GM19351 (cell line): ENCODE results near the gene TSPAN14.
A peak's percentile ranks its signal among the peaks of the same experiment; 100 is the strongest.

ENCODE experiments used
- ATAC-seq: cut with Tn5 transposase; IDR thresholded peaks from one replicate; pipeline ENCODE4 v1.9.1; 2021; ENCODE audit warnings: mild to moderate bottlenecking, moderate library complexity; ENCODE audit not compliant: unreplicated experiment

The TSPAN14 gene

GRCh38 chr10:80502621-80503583, 48.8 kb downstream of the TSPAN14 start:
- no peak for ATAC-seq

DNA sequence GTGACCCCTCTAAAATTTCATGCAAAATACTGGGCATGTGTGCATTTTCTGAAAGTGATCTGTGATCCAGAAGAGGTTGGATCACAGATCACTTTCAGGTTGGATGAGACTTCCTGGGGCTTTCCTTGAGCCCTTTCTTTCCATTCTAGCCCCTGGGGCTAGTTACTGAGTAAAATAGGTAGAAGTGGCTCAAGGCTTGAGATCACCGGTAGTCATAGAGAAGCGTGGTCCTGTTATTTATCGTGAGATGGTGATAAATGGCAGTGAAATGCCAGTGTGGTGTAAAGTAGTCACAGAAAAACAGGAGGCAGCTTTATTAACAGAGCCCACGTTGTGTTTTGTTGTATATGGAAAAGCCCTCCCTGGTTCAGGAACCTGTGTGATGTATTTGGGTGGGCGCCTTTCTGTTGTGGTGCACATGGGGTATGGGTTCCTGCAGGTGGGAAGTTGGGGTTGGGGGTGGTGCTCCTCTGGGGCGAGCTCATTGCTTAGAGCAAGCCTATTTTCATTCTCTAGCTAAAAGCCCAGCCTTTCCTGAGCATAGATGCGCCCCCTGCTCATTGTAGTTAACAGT, 49.6 kb downstream of the TSPAN14 start:
- no peak for ATAC-seq

DNA sequence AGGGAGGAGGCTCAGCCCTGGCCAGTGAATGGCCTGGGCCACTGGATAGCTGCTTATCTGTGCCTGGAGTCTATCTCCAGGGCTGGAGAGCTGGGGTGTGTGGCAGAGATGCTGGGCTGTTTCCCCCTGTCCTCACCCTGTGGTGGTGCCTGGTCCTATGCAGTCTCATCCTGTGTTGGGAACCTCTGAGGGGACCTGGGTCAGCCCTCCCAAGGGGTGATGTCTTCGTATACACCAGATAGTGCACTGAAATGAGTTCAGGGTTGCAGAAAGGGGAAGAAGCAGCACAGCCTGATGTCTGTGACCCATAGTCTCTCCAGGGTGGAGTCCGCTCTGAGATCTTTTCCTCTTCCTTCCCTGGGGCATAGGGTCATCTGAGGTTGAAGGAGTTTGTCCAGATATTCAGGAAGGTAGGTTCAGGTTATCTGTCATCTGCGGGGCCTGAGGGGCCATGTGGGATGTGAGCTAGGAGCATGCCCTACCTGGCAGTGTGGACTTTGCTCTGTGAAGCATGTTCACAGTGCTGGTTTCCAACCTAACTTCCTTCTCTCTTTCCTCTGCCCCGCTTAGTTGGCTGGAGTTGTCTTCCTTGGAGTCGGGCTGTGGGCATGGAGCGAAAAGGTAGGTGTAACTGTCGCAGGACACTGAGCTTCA, 50.2 kb downstream of the TSPAN14 start:
- no peak for ATAC-seq

- ATAC-seq, result no peak
Measured at GRCh38 chr10:80504897-80505465, 50.9 kb downstream of the TSPAN14 start.

DNA sequence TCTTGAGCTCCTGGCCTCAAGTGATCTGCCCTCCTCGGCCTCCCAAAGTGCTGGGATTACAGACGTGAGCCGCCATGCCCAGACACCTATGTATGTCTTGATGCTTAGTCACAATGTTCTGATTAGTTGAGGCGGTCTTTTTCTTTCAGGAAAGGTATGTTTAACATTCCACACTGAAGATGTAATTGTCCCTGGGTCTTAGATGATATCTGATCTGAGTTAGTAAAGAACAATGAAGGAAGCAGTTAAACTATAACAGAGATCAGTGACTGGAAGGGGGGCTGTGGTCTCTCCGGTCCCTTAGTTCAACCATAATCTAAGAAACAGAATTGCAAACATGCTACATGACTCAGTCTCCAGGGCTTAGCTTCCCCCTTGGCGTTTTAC, 52.1 kb downstream of the TSPAN14 start:
- ATAC-seq, result no peak

DNA sequence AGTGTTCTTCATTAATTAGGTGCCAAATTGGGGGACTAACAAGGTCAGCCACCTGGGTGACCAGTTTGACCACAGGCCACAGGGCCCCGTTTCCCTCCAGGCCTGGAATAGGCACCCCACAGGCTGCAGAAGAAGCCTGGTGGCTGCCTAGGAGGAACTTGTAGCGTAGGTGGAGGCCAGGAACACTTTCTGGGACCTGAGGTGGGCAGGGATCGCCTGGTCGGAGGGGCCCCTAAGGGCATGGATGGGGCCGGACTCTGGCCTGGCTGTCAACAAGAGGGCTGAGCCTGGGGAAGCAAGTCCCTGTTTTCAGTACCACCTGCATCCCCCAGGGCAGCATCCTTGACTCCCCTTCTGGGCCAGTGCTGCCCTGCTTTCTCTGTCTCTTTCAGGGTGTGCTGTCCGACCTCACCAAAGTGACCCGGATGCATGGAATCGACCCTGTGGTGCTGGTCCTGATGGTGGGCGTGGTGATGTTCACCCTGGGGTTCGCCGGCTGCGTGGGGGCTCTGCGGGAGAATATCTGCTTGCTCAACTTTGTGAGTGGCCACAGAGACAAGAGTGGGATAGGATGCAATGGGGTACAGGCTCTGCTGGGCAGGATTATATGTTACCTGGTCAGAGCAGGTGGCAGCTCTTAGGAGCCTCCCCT, 52.9 kb downstream of the TSPAN14 start:
- ATAC-seq, result no peak

DNA sequence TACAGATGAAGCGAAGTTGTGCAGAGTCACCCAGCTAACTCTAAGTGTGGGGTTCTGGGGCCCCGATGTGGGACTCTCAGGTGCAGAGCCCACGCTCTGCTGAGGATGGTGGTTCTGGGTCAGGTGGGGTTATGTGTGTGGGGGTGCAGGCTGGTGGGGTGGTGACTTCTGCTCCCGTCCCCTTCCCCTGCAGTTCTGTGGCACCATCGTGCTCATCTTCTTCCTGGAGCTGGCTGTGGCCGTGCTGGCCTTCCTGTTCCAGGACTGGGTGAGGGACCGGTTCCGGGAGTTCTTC, 54.9 kb downstream of the TSPAN14 start:
- no peak for ATAC-seq

GRCh38 chr10:80509403-80510161, 55.5 kb downstream of the TSPAN14 start:
- ATAC-seq, result no peak

GRCh38 chr10:80512031-80512526, 58.0 kb downstream of the TSPAN14 start:
- ATAC-seq, result no peak

DNA sequence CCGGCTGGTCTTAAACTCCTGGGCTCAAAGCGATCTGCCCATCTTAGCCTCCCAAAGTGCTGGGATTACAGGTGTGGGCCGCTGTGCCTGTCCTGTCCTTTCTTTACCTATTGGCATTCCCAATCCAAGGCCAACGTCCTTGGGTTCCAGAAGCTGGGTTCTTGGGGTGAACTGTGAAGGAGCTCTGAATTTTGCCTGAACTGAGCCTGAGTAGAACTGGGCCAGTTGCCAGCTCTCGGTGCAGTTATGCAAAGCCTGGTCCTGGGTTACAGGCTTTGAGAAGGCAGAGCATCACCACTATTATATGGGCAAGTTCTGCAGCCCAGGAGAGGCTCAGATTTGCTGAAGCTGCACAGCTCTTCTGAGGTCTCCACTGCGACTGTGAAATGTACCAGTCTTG, 59.0 kb downstream of the TSPAN14 start:
- ATAC-seq, result no peak

DNA sequence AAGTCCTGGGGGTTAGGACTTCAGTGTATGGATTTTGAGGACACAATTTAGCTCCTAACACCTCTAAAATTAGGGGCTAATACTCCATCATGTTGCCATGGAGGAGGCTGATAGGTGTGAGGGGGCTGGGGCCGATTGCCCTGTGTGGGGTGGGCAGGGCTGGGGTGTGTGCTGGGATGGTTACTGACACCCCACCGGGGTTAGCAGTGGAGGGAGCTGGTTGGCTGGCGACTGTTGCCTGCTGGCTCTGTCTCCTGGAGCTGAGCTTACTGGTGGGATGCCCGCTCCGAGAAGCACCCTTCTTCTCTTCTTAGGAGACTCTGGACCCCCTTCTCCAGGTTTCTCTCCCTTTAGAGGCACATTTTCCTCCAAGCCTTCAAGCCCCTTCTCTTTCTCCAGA, 61.4 kb downstream of the TSPAN14 start:
- no peak for ATAC-seq

DNA sequence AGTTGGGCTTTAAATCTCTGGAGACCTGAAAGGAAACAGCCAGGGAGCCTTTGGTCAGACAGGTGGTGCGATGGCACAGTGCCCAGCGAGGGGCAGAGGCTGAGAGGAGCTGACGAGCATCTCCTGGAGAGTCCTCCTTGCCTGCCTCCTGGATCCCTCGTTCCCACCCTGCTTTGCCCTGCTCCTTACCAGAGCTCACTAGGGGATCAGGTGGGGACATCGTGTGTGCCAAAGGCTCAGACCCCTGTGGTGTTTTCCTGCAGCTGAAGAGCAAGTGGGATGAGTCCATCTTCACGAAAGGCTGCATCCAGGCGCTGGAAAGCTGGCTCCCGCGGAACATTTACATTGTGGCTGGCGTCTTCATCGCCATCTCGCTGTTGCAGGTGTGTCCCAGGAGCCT, 61.8 kb downstream of the TSPAN14 start:
- ATAC-seq, result no peak

GRCh38 chr10:80516506-80517075, 62.5 kb downstream of the TSPAN14 start:
- ATAC-seq, result no peak

GRCh38 chr10:80517416-80518142, 63.5 kb downstream of the TSPAN14 start:
- ATAC-seq, result no peak

- peak; percentile 70 for ATAC-seq
Measured at GRCh38 chr10:80518143-80518806, 64.2 kb downstream of the TSPAN14 start.

- ATAC-seq, result peak; percentile 57
Measured at GRCh38 chr10:80518807-80519360, 64.8 kb downstream of the TSPAN14 start.

DNA sequence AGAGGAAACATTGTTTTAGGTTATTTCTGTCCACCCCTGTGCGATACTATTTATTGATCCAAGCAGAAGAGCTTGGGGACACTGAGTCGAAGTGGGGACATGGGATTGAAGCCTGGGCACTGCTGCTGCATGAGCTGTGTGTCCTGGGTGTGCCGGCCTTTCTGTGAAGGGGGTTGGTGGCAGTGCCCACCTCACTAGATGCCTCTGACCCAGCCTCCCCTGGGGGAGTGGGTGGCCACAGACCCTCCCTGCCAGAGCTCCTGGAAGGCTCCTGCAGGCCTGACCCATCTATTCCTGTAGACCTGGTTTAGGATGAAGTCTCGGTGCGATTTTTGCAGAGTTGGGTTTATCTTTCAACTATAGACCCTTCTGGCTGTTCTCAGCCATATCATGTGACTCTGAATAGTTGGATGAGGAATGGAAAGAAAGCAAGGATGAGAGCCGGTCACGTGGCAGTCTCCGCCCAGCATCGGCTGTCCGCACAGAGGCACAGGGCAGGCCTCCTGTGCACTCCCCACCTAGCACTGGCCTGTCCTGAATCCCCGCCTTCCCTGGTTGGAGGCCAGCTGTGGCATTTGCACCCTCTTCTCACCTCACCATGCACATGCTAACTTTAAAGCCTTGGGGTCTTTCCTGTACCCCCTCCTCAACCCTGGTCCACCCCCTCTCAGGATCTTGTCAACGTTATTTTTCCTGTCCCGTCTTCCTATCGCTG, 66.0 kb downstream of the TSPAN14 start:
- no peak for ATAC-seq
